Sciatic nerve (tissue), 2 donors: ENCODE results near the gene TSPAN9. TPM values are rescaled to one million over a fixed set of nuclear protein-coding genes. Genes with fewer than 3 reads are reported as not detected.
A peak's percentile ranks its signal among the peaks of the same experiment; 100 is the strongest.
"Not testable (repeated sequence)": the region's sequence is repeated elsewhere in the genome, so short reads cannot be mapped to it uniquely, and the experiment has no call there.

Source experiments
- ATAC-seq: fragments of 200-7000 bp; cut with Tn5 transposase; one replicate; pipeline ENCODE4 v1.9.1; 2020; ENCODE audit warnings: mild to moderate bottlenecking, moderate library complexity
- DNase-seq: peaks from one replicate; pipeline ENCODE4 v3.0.0-alpha.2; 2020; ENCODE audit warnings: low spot score
- intact Hi-C: fragments of 100-400 bp; cut with DNase I; formaldehyde crosslinking; loops from one replicate; pipeline ENCODE4 v1.14.2; 2022
- total RNA-seq: library from RNA; stranded (reverse); fragmentation: NEBNext Ultra II Directional; extraction: Animal tissue kit (Norgen Biotek cat#: 25700); gene quantifications from one replicate; pipeline ENCODE4 v1.2.1, GENCODE V29; 2021
- donor health status: DM: no; HTN: no; CAD: no.
- donor health status: DM: no; HTN: no; CAD: no.

TSPAN9 gene
- total RNA-seq, 1 donor from 2014 or later = 37.5 TPM

DNA sequence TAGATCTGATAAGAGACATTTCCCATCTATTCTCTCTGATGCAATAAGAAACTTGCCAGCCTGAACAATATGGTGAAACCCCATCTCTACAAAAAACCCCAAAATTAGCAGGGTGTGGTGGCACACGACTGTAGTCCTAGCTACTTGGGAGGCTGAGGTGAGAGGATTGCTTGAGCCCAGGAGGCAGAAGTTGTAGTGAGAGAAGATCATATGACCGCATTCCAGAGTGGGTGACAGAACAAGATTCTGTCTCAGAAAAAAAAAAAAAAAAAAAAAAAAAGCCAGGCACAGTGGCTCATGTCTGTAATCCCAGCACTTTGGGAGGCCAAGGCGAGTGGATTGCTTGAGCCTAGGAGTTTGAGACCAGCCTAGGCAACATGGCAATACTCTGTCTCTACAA, 11.3 kb upstream of the TSPAN9 start:
- ATAC-seq, DNase-seq, intact Hi-C loops: not testable (repeated sequence)

GRCh38 chr12:3069714-3070113, 7.5 kb upstream of the TSPAN9 start:
- intact Hi-C loops = loop anchor here (5.0 kb wide), 3 partner anchors 68 to 203 kb away; no protein-coding TSS in a partner anchor
- no peak for ATAC-seq
- DNase-seq = no peak

- intact Hi-C loops = loop anchor here (5.0 kb wide), 3 partner anchors 66 to 201 kb away; no protein-coding TSS in a partner anchor
These were observed 6.1 kb upstream of the TSPAN9 start for GRCh38 chr12:3071107-3071506.

DNA sequence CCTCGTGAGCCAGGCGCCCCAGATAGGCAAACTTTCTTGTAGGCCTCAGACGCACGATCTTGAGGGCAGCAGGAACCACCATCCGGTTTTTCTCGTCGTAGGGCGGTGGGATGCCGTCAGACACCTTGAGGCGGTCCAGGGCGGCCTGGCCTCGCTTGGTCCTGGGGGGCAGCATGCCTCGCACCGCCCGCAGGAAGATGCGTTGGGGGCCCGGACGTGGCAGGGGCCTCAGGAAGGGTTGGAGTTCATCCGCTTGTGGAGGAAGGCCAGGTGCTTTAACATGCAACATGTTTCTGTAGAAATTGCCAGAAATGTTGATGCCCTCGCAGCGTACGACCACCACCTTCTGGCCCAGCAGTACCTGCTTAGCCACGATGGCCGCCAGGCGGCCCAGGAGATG, 5.5 kb upstream of the TSPAN9 start:
- DNase-seq = no peak
- ATAC-seq = no peak
- intact Hi-C loops = loop anchor here (5.0 kb wide), 3 partner anchors 66 to 201 kb away; no protein-coding TSS in a partner anchor

More at GRCh38 chr12:3071107-3071506, 6.1 kb upstream of the TSPAN9 start:
- no peak for ATAC-seq
- no peak for DNase-seq

GRCh38 chr12:3073438-3074250, 3.5 kb upstream of the TSPAN9 start:
- ATAC-seq = peak; percentile 67
- intact Hi-C loops = loop anchor here (5.0 kb wide), 3 partner anchors 64 to 199 kb away; no protein-coding TSS in a partner anchor
- DNase-seq = peak; percentile 93

DNA sequence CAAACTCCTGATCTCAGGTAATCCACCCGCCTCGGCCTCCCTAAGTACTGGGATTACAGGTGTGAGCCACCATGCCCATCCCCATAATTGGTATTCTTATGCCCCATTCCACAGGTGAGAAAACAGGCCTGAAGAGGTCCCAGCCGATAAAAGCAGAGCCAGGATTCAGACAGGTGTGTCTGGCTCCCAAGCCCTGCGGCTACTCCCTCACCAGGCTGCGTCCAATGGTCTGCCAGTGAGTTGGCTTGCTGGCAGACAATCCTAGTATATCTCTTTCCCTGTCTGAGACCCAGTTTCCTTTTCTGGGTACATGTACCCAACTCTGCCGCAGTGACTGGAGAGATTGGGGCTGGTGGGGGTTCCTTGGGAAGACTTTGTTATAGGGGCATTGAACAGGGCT, 1.9 kb upstream of the TSPAN9 start:
- intact Hi-C loops = loop anchor here (5.0 kb wide), 1 partner anchor 52 kb away; no protein-coding TSS in a partner anchor
- no peak for ATAC-seq

GRCh38 chr12:3077572-3078081, 448 bp downstream of the TSPAN9 start:
- intact Hi-C loops = loop anchor here (5.0 kb wide), 1 partner anchor 50 kb away; no protein-coding TSS in a partner anchor
- ATAC-seq = peak; percentile 31
- peak; percentile 73 for DNase-seq

More for the DNA sequence above, 1.9 kb upstream of the TSPAN9 start:
- no peak for DNase-seq

- ATAC-seq = no peak
- DNase-seq = no peak
- intact Hi-C loops = loop anchor here (5.0 kb wide), 1 partner anchor 49 kb away; no protein-coding TSS in a partner anchor
These were observed 1.1 kb downstream of the TSPAN9 start for GRCh38 chr12:3078086-3078820.

- ATAC-seq (no peak), DNase-seq (no peak)
- intact Hi-C loops = no loop called here
These were observed 3.9 kb downstream of the TSPAN9 start for GRCh38 chr12:3081091-3081490.

GRCh38 chr12:3081886-3082285, 4.7 kb downstream of the TSPAN9 start:
- DNase-seq = no peak
- ATAC-seq = no peak
- intact Hi-C loops = no loop called here

GRCh38 chr12:3083241-3083920, 6.2 kb downstream of the TSPAN9 start:
- no peak for ATAC-seq
- no peak for DNase-seq

DNA sequence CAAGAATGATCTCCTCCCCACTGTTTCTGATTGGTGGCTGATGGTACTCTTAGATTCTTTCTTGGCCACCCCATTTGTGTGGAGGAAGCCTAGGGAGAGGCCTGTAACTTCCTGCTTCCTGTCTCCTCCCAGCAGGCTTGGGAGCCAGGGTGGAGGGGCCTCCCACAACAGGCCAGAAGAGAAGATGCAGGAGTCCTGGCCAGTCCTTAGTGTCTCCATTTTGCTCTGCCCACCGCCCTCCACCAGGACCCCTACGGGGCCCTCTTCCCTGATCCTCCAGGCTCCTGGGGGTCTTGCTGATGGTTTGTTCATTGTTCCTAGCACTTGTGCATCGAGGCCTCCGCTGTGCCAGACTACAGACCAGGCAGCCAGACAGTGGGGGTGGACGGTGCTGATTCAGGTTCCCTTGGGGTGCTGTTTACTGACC, 6.8 kb downstream of the TSPAN9 start:
- intact Hi-C loops = no loop called here
- ATAC-seq = no peak
- no peak for DNase-seq

More at GRCh38 chr12:3083241-3083920, 6.2 kb downstream of the TSPAN9 start:
- intact Hi-C loops = no loop called here

- ATAC-seq = no peak
- intact Hi-C loops = no loop called here
- DNase-seq = no peak
These were observed 7.6 kb downstream of the TSPAN9 start for GRCh38 chr12:3084742-3085141.

DNA sequence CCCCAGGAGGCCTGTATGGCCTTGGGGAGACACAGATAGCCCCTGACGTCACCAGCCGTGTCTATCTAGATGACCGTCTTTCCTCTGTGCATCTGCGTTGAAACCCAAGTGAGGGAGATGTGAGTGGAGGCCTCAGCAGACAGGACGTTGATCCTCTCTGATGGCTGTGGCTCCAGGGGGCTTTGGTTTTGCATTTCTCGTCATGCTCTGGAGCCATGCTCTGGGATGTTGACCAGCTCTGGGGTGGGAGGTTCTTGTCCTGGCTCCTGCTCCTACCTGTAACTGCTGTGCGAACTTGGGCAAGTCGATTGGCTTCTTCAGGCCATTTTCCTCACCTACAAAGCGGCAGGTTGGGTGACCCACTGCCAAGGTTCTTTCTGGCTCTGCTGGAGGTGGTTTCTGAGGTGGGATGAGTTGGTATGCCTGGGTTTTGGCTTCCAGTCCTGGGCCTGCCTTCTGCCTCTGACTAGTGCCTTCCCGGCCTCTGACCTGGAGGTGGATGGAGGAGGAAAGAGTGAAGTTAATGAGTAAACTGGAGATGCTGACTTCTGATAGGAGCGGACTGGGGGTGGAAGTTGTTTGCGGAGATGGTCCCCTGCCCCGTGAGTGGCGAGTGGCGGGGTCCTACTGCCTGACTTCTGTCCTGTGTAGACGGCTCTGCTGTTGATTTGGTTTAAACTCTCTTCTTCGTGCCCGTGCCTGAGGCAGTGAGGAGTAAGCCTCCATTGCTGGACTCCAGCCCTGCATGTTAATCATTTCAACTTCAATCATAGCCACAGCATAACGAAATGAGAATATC, 8.4 kb downstream of the TSPAN9 start:
- ATAC-seq = no peak
- intact Hi-C loops = no loop called here

GRCh38 chr12:3086211-3086610, 9.0 kb downstream of the TSPAN9 start:
- ATAC-seq = no peak
- intact Hi-C loops = no loop called here
- no peak for DNase-seq

More for the DNA sequence above, 8.4 kb downstream of the TSPAN9 start:
- no peak for DNase-seq

DNA sequence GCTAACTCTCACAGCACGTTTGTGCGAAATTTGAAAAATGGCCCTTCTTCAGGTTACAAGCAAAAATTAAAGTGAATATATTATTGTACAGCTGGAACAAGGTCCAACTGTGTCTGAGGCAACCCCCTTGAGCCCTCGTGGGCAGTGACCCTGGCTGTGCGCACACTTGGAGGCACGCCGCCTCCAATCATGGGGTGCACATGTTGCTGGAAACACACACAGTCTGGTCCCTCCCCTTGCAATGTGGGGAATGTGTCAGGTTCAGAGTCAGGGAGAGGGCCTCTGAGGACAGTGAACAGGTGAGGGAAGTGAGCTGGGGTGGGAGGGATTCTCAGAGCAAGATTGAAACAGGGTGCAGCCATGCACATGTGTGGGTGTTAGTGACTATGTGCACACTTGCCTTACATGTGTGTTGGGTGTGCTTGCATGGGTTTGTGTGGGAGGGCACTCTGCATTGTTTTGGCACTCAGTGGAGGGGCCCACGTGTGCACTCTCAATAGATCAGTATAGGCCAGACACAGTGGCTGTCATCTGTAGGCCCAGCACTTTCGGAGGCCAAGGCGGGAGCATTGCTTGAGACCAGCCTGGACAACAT, 9.6 kb downstream of the TSPAN9 start:
- DNase-seq (no peak), ATAC-seq (peak; percentile 19)
- intact Hi-C loops = no loop called here

DNA sequence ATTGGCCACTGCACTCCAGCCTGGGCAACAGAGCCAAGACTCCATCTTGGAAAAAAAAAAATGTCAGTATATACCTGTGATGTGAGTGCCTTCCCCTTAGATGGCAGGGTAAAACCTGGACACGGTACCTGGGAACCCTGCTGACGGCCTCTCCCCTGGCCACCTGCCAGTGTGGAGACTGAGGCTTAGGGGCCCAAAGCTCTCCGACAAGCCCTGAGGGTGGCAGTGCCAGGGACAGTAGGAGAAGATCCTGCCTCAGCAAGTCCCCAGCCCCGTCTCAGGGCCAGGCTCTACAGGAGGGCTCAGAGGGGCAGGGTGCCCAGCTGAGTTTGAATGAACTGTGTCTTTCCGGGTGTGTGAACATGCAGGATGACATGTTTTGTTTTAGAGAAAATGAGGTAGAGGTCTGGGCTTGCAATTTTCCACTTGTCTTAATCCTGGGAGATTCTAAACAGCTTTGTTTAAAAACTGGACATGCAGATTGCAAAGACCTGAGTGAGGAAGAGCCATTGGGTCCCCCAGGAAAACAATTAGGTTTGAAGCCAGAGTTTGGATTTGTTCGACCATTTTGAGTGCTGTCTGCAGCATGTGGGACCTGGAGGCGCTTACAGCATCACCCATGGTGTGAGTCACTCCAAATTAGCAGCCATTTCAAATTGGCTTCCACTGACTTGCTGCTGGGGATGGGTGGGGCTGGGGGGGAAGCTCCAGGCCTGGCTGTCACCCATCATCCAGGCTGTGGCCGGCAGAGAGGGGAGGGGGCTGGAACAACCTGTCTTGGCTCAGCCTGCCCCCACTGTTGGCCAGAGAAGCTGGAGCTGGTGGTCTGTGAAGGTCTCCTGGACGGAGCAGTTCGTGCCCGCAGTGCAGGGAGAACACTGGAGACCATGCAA, 10.8 kb downstream of the TSPAN9 start:
- intact Hi-C loops = no loop called here
- ATAC-seq (no peak), DNase-seq (no peak)
